Measurements from ENCODE around the gene BCL7A. TPM values are rescaled to one million over a fixed set of nuclear protein-coding genes. Genes with fewer than 3 reads are reported as not detected.
A peak's percentile ranks its signal among the peaks of the same experiment; 100 is the strongest.

Gene BCL7A
- total and polyA plus RNA-seq, 2 donors (not counting 1 experiment from before 2014, with no cell fraction given): 71.0 to 75.9 TPM

GRCh38 chr12:122094735-122095631 lies 73.3 kb downstream of the BCL7A start:
- peaks cover 62% of the 10 kb centered on the region for H3K79me2 ChIP-seq (ENCODE audit: control insufficient read depth, insufficient read depth, low read length)
- H3K27ac ChIP-seq (ENCODE audit: low read length in 2 of 2): peak overlapping the region in 1 of 2 donors; percentile 64
- no peak overlapping the region for H3K27ac Mint-ChIP-seq
- H3K4me1 Mint-ChIP-seq: peaks cover 47% of the 10 kb centered on the region
- WGBS (ENCODE audit: insufficient coverage): 98% methylated on average over 4 of the region's 10 CpGs
- peaks cover 72% of the 10 kb centered on the region for H4K20me1 ChIP-seq (ENCODE audit: control insufficient read depth, insufficient read depth, low read length, poor library complexity, severe bottlenecking)
- no peaks in the 10 kb centered on the region for H3K27me3 ChIP-seq (replicated peaks in 1 of 4; ENCODE audit: control extremely low read depth in 1 of 4, control insufficient read depth in 3 of 4, insufficient read depth in 4 of 4, low read length in 3 of 4)
- H3K4me2 ChIP-seq (replicated peaks; ENCODE audit: low read depth, low read length, poor library complexity, severe bottlenecking): no peak overlapping the region
- H2AFZ ChIP-seq (ENCODE audit: insufficient read depth, low read depth, low read length, poor library complexity, severe bottlenecking): no peak overlapping the region
- ATAC-seq (ENCODE audit: low read depth) (no peak), DNase-seq (no peak)
- no peak overlapping the region for H3K9ac ChIP-seq (ENCODE audit: low read length)
- H3K4me3 ChIP-seq (ENCODE audit: control extremely low read depth in 1 of 5, extremely low read depth in 1 of 5, insufficient read depth in 1 of 5, low read depth in 2 of 5, low read length in 4 of 5): no peak overlapping the region
- no peaks in the 10 kb centered on the region for H3K27me3 Mint-ChIP-seq
- no peaks in the 10 kb centered on the region for H3K9me3 Mint-ChIP-seq (ENCODE audit: insufficient read depth)
- H3K4me3 Mint-ChIP-seq: no peak overlapping the region
- TF ChIP-seq EZH2 (IDR thresholded peaks at IDR 0.05; ENCODE audit: borderline replicate concordance, insufficient read depth, low read depth, low read length, poor library complexity, severe bottlenecking) (no peak), CTCF (IDR thresholded peaks at IDR 0.05) (no peak)
- H3K36me3 ChIP-seq (replicated peaks in 1 of 2; ENCODE audit: control extremely low read depth in 1 of 2, control insufficient read depth in 1 of 2, extremely low read depth in 1 of 2, insufficient read depth in 2 of 2, low read length in 1 of 2): no peaks in the 10 kb centered on the region
- no peaks in the 10 kb centered on the region for H3K9me3 ChIP-seq (ENCODE audit: control extremely low read depth in 1 of 3, control insufficient read depth in 2 of 3, insufficient read depth in 1 of 3, low read length in 2 of 3)
- intact Hi-C loops (cut with micrococcal nuclease): no loop called here
- CTCF ChIA-PET: interaction anchor here (1.1 to 1.6 kb wide), 2 partner anchors 28 to 40 kb away, joined by 4 to 5 read pairs; no protein-coding TSS in a partner anchor
- H3K4me1 ChIP-seq (ENCODE audit: control insufficient read depth in 2 of 2, insufficient read depth in 2 of 2, low read length in 2 of 2): peaks cover 22% of the 10 kb centered on the region in 2 donors
- POLR2A ChIA-PET: interaction anchor here (1.3 kb wide), 1 partner anchor 13 kb away, joined by 3 read pairs; no protein-coding TSS in a partner anchor

GRCh38 chr12:122096014-122096413 lies 74.3 kb downstream of the BCL7A start:
- H3K9me3 ChIP-seq (ENCODE audit: control extremely low read depth in 1 of 3, control insufficient read depth in 2 of 3, insufficient read depth in 1 of 3, low read length in 2 of 3): no peaks in the 10 kb centered on the region
- intact Hi-C loops (cut with micrococcal nuclease): no loop called here
- no peak overlapping the region for H3K9ac ChIP-seq (ENCODE audit: low read length)
- H3K4me3 ChIP-seq (ENCODE audit: control extremely low read depth in 1 of 5, extremely low read depth in 1 of 5, insufficient read depth in 1 of 5, low read depth in 2 of 5, low read length in 4 of 5): no peak overlapping the region
- H3K36me3 ChIP-seq (replicated peaks in 1 of 2; ENCODE audit: control extremely low read depth in 1 of 2, control insufficient read depth in 1 of 2, extremely low read depth in 1 of 2, insufficient read depth in 2 of 2, low read length in 1 of 2): no peaks in the 10 kb centered on the region
- TF ChIP-seq EZH2 (IDR thresholded peaks at IDR 0.05; ENCODE audit: borderline replicate concordance, insufficient read depth, low read depth, low read length, poor library complexity, severe bottlenecking) (no peak), CTCF (IDR thresholded peaks at IDR 0.05) (no peak)
- ATAC-seq (ENCODE audit: low read depth) (no peak), DNase-seq (no peak)
- peaks cover 58% of the 10 kb centered on the region for H3K79me2 ChIP-seq (ENCODE audit: control insufficient read depth, insufficient read depth, low read length)
- no peak overlapping the region for H3K4me2 ChIP-seq (replicated peaks; ENCODE audit: low read depth, low read length, poor library complexity, severe bottlenecking)
- ChIA-PET CTCF (interaction anchor here (1.1 to 1.6 kb wide), 2 partner anchors 27 to 41 kb away, joined by 4 to 5 read pairs; no protein-coding TSS in a partner anchor), POLR2A (interaction anchor here (1.3 kb wide), 1 partner anchor 14 kb away, joined by 3 read pairs; no protein-coding TSS in a partner anchor)
- H3K27me3 Mint-ChIP-seq: no peaks in the 10 kb centered on the region
- WGBS (ENCODE audit: insufficient coverage): 100% methylated on average over 2 of the region's 9 CpGs
- H2AFZ ChIP-seq (ENCODE audit: insufficient read depth, low read depth, low read length, poor library complexity, severe bottlenecking): no peak overlapping the region
- H3K4me1 Mint-ChIP-seq: peaks cover 51% of the 10 kb centered on the region
- peaks cover 72% of the 10 kb centered on the region for H4K20me1 ChIP-seq (ENCODE audit: control insufficient read depth, insufficient read depth, low read length, poor library complexity, severe bottlenecking)
- H3K27me3 ChIP-seq (replicated peaks in 1 of 4; ENCODE audit: control extremely low read depth in 1 of 4, control insufficient read depth in 3 of 4, insufficient read depth in 4 of 4, low read length in 3 of 4): no peaks in the 10 kb centered on the region
- H3K4me3 Mint-ChIP-seq: no peak overlapping the region
- H3K9me3 Mint-ChIP-seq (ENCODE audit: insufficient read depth): no peaks in the 10 kb centered on the region
- H3K27ac Mint-ChIP-seq: no peak overlapping the region
- H3K4me1 ChIP-seq (ENCODE audit: control insufficient read depth in 2 of 2, insufficient read depth in 2 of 2, low read length in 2 of 2): peaks cover 29 to 32% of the 10 kb centered on the region in 2 donors
- H3K27ac ChIP-seq (ENCODE audit: low read length in 2 of 2): no peak overlapping the region

Measured in B cell (primary cell).